NB4 (cell line): ENCODE measurements around the gene NAA10.

ENCODE experiments used
- DNase-seq: peaks from one replicate; pipeline ENCODE4 v3.0.0; 2010; ENCODE audit warnings: low read depth
- H3K4me3 ChIP-seq: one replicate; pipeline ENCODE4 v1.5.1; 2011; ENCODE audit warnings: mild to moderate bottlenecking, low read depth, low read length, moderate library complexity
- CTCF ChIP-seq: IDR thresholded peaks from one replicate; pipeline ENCODE4 v1.5.1; 2012; ENCODE audit warnings: low read depth, low read length
- MAX ChIP-seq: IDR thresholded peaks from 2 replicates; pipeline ENCODE4 v1.6.1; 2011; ENCODE audit warnings: low read depth, low read length
- MYC ChIP-seq: IDR thresholded peaks from 2 replicates; pipeline ENCODE4 v1.6.1; 2011; ENCODE audit warnings: low read depth, low read length
- POLR2A ChIP-seq: IDR thresholded peaks from 2 replicates; pipeline ENCODE4 v1.6.1; 2011; ENCODE audit warnings: mild to moderate bottlenecking; ENCODE audit not compliant: insufficient read length; ENCODE audit errors: extremely low read depth

NAA10 gene

GRCh38 chrX:153913211-153913610 lies 21.6 kb downstream of the NAA10 start:
- no peak for DNase-seq
- no peak overlapping the region for H3K4me3 ChIP-seq
- TF ChIP-seq MYC, result no peak
- TF ChIP-seq CTCF, result no peak
- TF ChIP-seq MAX, result no peak
- TF ChIP-seq POLR2A, result no peak

- DNase-seq, result no peak
- no peak overlapping the region for H3K4me3 ChIP-seq
- TF ChIP-seq CTCF (no peak), MYC (no peak), POLR2A (no peak), MAX (no peak)
Observed at GRCh38 chrX:153911798-153912197, 23.0 kb downstream of the NAA10 start.

GRCh38 chrX:153910446-153910845 lies 24.4 kb downstream of the NAA10 start:
- no peak for DNase-seq
- H3K4me3 ChIP-seq, result no peak overlapping the region
- TF ChIP-seq CTCF, result no peak

GRCh38 chrX:153909980-153910360 lies 24.9 kb downstream of the NAA10 start:
- no peak overlapping the region for H3K4me3 ChIP-seq
- TF ChIP-seq CTCF (no peak), POLR2A (no peak), MYC (no peak), MAX (no peak)
- no peak for DNase-seq

GRCh38 chrX:153909024-153909979 lies 25.5 kb downstream of the NAA10 start:
- TF ChIP-seq MYC, result no peak
- no peak for TF ChIP-seq CTCF
- TF ChIP-seq POLR2A, result no peak
- TF ChIP-seq MAX, result no peak
- H3K4me3 ChIP-seq, result no peak overlapping the region
- peak; percentile 50 for DNase-seq
